ENCODE data around the gene PLXDC2.

GRCh38 chr10:20303453-20304152 is 487.4 kb downstream of the PLXDC2 start:
- TF ChIP-seq CTCF (IDR thresholded peaks at IDR 0.05) (no peak), POLR2A (IDR thresholded peaks at IDR 0.05) (no peak)
